ENCODE measurements around the gene FLYWCH2. TPM values are rescaled to one million over a fixed set of nuclear protein-coding genes. Genes with fewer than 3 reads are reported as not detected.
"Not testable (repeated sequence)": the region's sequence is repeated elsewhere in the genome, so short reads cannot be mapped to it uniquely, and the experiment has no call there.

The FLYWCH2 gene
- total RNA-seq, 1 donor from 2014 or later = 21.0 TPM

DNA sequence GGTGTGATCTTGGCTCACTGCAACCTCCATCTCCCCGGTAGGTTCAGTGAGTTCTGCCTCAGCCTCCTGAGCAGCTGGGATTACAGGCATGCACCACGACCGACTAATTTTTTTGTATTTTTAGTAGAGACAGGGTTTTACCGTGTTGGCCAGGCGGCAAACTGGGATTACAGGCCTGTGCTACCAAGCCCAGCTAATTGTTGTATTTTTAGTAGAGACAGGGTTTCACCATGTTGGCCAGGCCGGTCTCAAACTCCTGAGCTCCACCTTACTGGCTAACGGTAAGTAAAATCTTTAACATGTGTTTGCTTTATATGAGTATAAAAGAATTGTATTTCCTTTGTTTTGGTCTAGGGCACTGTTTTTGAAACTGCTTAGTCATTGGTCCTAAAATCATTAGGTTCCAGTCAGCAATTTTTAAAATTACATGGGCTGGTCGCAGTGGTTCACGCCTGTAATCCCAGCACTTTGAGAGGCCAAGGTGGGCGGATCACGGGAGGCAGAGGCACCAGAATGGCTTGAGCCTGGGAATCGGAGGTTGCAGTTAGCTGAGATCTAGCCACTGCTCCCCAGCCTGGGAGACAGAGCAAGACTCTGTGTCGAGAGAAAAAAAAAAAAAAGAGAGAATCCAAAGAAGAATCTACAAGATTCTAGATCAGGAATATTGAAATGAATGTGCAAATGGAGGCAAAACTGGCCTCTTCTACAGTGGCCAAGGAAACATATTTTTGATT is 32.3 kb downstream of the FLYWCH2 start:
- Mint-ChIP-seq H3K9me3 (no peaks in the 10 kb centered on the region), H3K27ac (no peak overlapping the region), H3K36me3 (ENCODE audit: low read depth) (peaks cover 32% of the 10 kb centered on the region), H3K27me3 (ENCODE audit: low read depth) (peaks cover 2% of the 10 kb centered on the region), H3K4me3 (ENCODE audit: low read depth) (no peak overlapping the region), H3K4me1 (ENCODE audit: low read depth) (peaks cover 22% of the 10 kb centered on the region)
- DNase-seq (ENCODE audit: low spot score) = no peak
- intact Hi-C loops (cut with micrococcal nuclease) = no loop called here

DNA sequence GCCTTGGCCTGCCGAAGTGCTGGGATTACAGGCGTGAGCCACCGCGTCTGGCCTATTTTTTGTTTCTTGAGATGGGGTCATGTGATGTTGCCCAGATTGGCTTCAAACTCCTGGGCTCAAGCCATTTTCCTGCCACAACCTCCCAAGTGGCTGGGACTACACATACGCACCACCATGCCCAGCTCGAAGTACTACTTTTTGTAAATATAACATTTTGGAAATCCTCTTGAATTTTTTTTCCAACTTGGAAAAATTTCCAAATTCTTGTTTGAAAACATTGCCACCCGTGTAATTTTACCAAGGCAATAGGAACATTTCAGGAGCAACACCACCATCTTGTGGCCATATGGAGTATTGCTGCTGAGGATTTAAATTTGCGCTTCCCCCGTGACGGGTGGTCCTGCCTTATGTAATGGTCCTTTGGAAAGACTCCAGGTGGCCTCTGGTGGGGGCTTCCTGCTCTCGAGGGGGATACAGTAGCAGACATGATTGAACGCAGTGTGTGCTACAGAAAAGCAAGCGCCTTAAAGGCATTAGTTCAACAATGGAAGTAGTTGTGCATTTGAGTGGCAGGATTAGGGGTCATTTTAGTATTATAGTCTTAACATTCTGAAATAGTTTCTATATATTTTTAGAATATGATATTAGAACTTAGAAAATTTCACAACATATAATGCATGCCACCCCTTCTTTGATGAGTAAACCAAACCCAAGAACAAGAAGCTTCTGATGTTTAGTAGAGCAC is 36.7 kb downstream of the FLYWCH2 start:
- Mint-ChIP-seq H3K36me3 (ENCODE audit: low read depth) (peaks cover 29% of the 10 kb centered on the region), H3K4me1 (ENCODE audit: low read depth) (peaks cover 6% of the 10 kb centered on the region), H3K27ac (peak overlapping the region; percentile 35), H3K27me3 (ENCODE audit: low read depth) (no peaks in the 10 kb centered on the region), H3K4me3 (ENCODE audit: low read depth) (no peak overlapping the region), H3K9me3 (no peaks in the 10 kb centered on the region)
- intact Hi-C loops (cut with micrococcal nuclease) = no loop called here
- peak; percentile 42 for DNase-seq (ENCODE audit: low spot score)

DNA sequence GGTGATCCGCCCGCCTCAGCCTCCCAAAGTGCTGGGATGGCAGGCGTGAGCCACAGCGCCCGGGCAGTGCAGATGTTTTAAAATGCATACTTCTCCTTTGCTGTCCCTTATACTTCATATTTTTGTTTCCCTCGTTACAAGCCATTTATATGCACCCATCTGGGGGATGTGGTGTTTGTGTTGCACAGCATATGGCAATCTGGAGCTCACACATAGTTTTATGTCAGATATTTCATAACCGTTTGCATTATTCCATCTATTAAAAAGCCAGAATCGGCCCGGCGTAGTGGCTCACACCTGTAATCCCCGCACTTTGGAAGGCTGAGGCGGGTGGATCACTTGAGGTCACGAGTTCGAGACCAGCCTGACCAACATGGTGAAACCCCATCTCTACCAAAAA is 40.5 kb downstream of the FLYWCH2 start:
- peaks cover 21% of the 10 kb centered on the region for H3K36me3 Mint-ChIP-seq (ENCODE audit: low read depth)
- no peak overlapping the region for H3K27ac Mint-ChIP-seq
- H3K27me3 Mint-ChIP-seq (ENCODE audit: low read depth) = no peaks in the 10 kb centered on the region
- no peak for DNase-seq (ENCODE audit: low spot score)
- intact Hi-C loops (cut with micrococcal nuclease) = no loop called here
- H3K9me3 Mint-ChIP-seq = no peaks in the 10 kb centered on the region
- H3K4me3 Mint-ChIP-seq (ENCODE audit: low read depth) = no peak overlapping the region
- H3K4me1 Mint-ChIP-seq (ENCODE audit: low read depth) = peaks cover 18% of the 10 kb centered on the region

DNA sequence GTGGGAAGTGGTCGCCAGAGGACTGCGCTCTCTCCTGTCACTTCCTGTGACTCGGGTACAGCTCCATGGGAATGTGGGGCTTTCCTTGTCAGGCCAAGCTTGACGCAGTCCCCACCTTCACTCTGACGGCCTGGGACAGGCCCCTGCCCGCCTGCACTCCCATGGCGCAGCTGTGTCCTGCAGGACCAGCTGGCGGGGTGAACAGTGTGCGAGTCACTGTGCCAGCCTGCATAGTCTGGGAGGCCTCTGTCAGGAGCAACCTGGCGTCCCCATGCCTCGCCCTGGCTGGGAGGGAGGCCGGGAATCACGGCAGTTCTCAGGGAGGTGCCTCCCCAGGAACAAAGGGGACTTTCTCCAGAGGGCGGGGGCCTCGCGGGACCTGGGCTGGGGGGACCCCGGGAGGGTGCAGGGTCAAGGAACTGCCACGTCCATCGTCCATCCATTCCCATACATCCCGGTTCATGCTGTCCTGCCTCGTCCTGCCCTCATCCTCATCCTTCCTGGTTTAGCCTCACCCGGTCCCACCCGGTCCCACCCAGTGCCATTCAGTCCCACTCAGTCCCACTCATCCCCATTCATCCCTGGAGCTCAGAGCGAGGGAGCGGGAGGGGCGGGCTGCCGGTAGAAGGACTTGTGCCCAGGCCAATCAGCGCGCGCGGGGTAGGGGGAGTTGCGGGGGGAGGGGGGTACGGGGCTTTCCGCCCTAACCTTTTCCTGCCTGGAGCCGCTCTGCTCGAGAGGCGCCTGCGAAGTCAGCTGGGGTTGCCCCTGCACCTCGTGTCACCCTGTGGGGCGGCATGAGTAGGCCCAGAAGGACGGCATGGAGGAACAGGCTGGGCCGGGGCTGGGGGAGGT is 42.1 kb downstream of the FLYWCH2 start:
- Mint-ChIP-seq H3K27ac (no peak overlapping the region), H3K4me1 (ENCODE audit: low read depth) (peaks cover 14% of the 10 kb centered on the region), H3K9me3 (no peaks in the 10 kb centered on the region), H3K4me3 (ENCODE audit: low read depth) (no peak overlapping the region), H3K36me3 (ENCODE audit: low read depth) (peaks cover 11% of the 10 kb centered on the region), H3K27me3 (ENCODE audit: low read depth) (no peaks in the 10 kb centered on the region)
- intact Hi-C loops (cut with micrococcal nuclease) = no loop called here
- no peak for DNase-seq (ENCODE audit: low spot score)

DNA sequence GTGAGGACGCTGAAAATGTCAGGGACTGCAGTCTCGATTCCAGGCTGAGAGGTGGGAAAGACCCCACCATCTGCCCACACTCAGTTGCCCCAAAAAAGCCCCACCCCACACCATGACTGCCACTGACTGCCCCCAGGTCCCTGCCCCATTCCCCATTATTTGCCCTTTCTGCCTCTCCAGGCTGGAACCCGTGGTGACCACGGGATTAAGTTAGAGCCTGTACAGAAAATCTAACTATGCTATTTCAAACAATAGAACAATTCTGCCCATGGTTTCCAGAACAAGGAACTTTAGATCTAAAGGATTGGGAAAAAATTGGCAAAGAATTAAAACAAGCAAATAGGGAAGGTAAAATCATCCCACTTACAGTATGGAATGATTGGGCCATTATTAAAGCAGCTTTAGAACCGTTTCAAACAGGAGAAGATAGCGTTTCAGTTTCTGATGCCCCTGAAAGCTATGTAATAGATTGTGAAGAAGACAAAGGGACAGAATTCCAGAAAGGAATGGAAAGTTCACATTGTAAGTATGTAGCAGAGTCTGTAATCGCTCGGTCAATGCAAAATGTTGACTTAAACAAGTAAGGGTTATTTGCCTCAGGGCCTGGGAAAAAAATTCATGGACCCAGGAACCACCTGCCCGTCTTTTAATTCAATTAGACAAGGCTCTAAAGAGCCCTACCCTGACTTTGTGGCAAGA is 43.1 kb downstream of the FLYWCH2 start:
- DNase-seq (ENCODE audit: low spot score) = no peak
- peaks cover 9% of the 10 kb centered on the region for H3K36me3 Mint-ChIP-seq (ENCODE audit: low read depth)
- no peaks in the 10 kb centered on the region for H3K9me3 Mint-ChIP-seq
- no peaks in the 10 kb centered on the region for H3K27me3 Mint-ChIP-seq (ENCODE audit: low read depth)
- peaks cover 14% of the 10 kb centered on the region for H3K4me1 Mint-ChIP-seq (ENCODE audit: low read depth)
- no peak overlapping the region for H3K4me3 Mint-ChIP-seq (ENCODE audit: low read depth)
- intact Hi-C loops (cut with micrococcal nuclease) = loop anchor here (2.0 kb wide), 1 partner anchor 51 kb away; no protein-coding TSS in a partner anchor
- H3K27ac Mint-ChIP-seq = no peak overlapping the region

DNA sequence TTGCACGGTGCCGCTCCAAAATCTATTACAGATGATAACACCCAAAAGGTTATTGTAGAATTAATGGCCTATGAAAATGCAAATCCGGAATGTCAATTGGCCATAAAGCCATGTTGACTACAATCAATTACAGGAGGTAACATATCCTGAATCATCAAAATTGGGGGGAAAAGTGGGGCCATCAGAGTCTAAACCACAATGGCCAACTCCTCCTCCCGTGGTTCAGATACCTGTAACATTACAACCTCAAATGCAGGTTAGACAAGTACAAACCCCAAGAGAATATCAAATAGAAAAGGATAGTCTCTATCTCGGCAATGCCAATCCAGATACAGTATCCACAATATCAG is 43.6 kb downstream of the FLYWCH2 start:
- H3K4me3 Mint-ChIP-seq (ENCODE audit: low read depth) = no peak overlapping the region
- DNase-seq (ENCODE audit: low spot score) = no peak
- H3K4me1 Mint-ChIP-seq (ENCODE audit: low read depth) = peaks cover 14% of the 10 kb centered on the region
- H3K9me3 Mint-ChIP-seq = no peaks in the 10 kb centered on the region
- H3K27me3 Mint-ChIP-seq (ENCODE audit: low read depth) = no peaks in the 10 kb centered on the region
- H3K27ac Mint-ChIP-seq = no peak overlapping the region
- H3K36me3 Mint-ChIP-seq (ENCODE audit: low read depth) = peaks cover 8% of the 10 kb centered on the region
- intact Hi-C loops (cut with micrococcal nuclease) = loop anchor here (2.0 kb wide), 1 partner anchor 52 kb away; no protein-coding TSS in a partner anchor

DNA sequence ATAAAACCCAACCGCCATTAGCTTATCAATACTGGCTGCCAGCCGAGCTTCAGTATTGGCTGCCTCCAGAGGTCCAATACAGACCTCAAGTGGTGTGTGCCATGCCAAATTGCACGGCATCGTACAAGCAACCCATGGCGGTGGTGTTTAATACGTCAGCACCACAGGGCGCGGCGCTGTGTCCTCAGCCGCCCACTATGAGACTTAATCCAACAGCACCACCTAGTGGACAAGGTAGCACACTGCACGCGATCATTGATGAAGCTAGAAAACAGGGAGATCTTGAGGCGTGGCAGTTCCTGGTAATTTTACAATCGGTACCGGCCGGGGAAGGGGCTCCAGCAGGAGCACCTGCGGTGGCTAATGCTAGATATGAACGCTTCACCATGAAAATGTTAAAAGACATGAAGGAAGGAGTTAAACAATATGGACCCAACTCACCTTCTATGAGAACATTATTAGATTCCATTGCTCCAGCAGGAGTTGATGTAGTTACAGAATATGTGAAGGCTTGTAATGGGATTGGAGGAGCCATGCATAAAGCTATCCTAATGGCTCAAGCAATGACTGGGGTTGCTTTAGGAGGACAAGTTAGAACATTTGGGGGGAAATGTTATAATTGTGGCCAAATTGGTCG is 44.1 kb downstream of the FLYWCH2 start:
- Mint-ChIP-seq H3K4me3 (ENCODE audit: low read depth) (no peak overlapping the region), H3K36me3 (ENCODE audit: low read depth) (peaks cover 5% of the 10 kb centered on the region), H3K27me3 (ENCODE audit: low read depth) (no peaks in the 10 kb centered on the region)

DNA sequence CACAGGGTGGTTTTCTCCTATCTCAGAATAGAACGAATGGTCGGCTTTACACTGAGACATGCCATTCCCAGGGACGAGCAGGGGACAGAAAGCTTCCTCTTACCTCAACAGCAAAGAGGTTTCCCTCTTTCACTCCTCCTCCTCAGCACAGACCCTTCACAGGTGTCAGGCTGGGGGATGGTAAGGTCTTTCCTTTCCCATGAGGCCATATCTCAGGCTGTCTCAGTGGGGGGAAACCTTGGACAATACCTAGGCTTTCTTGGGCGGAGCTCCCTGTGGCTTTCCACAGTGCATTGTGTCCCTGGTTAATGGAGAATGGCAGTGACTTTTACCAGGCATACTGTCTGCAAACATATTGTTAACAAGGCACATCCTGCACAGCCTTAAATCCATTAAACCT is 45.1 kb downstream of the FLYWCH2 start:
- H3K9me3 Mint-ChIP-seq; DNase-seq (ENCODE audit: low spot score); H3K36me3 Mint-ChIP-seq (ENCODE audit: low read depth); H3K27me3 Mint-ChIP-seq (ENCODE audit: low read depth); H3K27ac Mint-ChIP-seq; intact Hi-C loops (cut with micrococcal nuclease); H3K4me3 Mint-ChIP-seq (ENCODE audit: low read depth): not testable (repeated sequence)
- peaks cover 14% of the 10 kb centered on the region for H3K4me1 Mint-ChIP-seq (ENCODE audit: low read depth)

More for the DNA sequence above, 44.1 kb downstream of the FLYWCH2 start:
- Mint-ChIP-seq H3K4me1 (ENCODE audit: low read depth) (peaks cover 14% of the 10 kb centered on the region), H3K9me3 (no peaks in the 10 kb centered on the region), H3K27ac (no peak overlapping the region)
- intact Hi-C loops (cut with micrococcal nuclease) = loop anchor here (2.0 kb wide), 1 partner anchor 52 kb away; no protein-coding TSS in a partner anchor
- DNase-seq (ENCODE audit: low spot score) = peak; percentile 83

DNA sequence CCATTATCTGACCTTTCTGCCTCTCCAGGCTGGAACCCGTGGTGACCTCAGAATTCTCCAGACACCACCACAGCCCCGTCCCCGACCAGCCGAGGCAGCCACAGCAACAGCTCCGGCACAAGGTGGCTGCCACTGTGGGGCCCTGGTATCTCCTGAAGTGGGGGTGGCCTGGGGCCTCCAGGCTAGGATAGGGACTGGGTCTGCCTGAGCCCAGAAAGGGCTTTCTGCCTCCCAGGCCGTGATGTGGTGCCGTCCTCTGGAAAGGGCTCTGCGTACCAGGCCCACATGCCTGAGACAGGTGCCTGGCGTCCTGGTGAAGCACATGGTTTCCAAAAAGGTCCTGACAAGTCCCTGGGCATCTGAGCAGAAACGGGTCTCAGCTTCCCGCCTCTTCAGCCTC is 45.8 kb downstream of the FLYWCH2 start:
- Mint-ChIP-seq H3K4me1 (ENCODE audit: low read depth) (peaks cover 14% of the 10 kb centered on the region), H3K36me3 (ENCODE audit: low read depth) (peaks cover 4% of the 10 kb centered on the region), H3K9me3 (no peaks in the 10 kb centered on the region), H3K4me3 (ENCODE audit: low read depth) (no peak overlapping the region), H3K27ac (no peak overlapping the region), H3K27me3 (ENCODE audit: low read depth) (no peaks in the 10 kb centered on the region)
- DNase-seq (ENCODE audit: low spot score) = no peak
- intact Hi-C loops (cut with micrococcal nuclease) = no loop called here

DNA sequence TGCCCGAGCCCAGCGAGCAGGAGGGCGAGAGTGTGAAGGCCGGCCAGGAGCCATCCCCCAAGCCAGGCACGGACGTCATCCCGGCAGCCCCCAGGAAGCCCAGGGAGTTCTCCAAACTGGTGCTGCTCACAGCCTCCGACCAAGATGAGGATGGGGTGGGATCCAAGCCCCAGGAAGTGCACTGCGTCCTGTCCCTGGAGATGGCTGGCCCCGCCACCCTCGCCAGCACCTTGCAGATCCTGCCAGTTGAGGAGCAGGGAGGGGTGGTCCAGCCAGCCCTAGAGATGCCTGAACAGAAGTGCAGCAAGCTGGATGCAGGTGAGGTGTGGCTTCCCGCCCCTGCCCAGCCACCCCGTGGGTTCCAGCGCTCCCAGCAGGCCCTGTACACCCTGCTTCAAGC is 46.7 kb downstream of the FLYWCH2 start:
- DNase-seq (ENCODE audit: low spot score) = no peak
- H3K4me1 Mint-ChIP-seq (ENCODE audit: low read depth) = peaks cover 17% of the 10 kb centered on the region
- H3K9me3 Mint-ChIP-seq = no peaks in the 10 kb centered on the region
- no peaks in the 10 kb centered on the region for H3K27me3 Mint-ChIP-seq (ENCODE audit: low read depth)
- intact Hi-C loops (cut with micrococcal nuclease) = no loop called here
- no peak overlapping the region for H3K27ac Mint-ChIP-seq
- H3K4me3 Mint-ChIP-seq (ENCODE audit: low read depth) = no peak overlapping the region
- peaks cover 12% of the 10 kb centered on the region for H3K36me3 Mint-ChIP-seq (ENCODE audit: low read depth)

DNA sequence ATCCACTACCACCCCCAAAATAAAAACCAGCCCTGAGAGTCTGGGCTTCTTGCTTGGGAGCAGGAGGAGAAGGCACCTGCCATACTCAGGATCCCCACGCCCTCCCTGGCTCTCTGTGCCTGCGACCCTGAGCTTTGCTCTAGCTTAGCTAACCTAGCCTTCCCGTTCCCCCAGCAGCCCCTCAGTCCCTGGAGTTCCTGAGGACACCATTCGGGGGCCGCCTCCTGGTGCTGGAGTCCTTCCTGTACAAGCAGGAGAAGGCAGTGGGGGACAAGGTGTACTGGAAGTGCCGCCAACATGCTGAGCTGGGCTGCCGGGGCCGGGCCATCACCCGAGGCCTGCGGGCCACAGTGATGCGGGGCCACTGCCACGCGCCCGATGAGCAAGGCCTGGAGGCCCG is 47.2 kb downstream of the FLYWCH2 start:
- H3K27ac Mint-ChIP-seq = no peak overlapping the region
- no peaks in the 10 kb centered on the region for H3K9me3 Mint-ChIP-seq
- intact Hi-C loops (cut with micrococcal nuclease) = no loop called here
- H3K36me3 Mint-ChIP-seq (ENCODE audit: low read depth) = peaks cover 14% of the 10 kb centered on the region
- peaks cover 19% of the 10 kb centered on the region for H3K4me1 Mint-ChIP-seq (ENCODE audit: low read depth)
- DNase-seq (ENCODE audit: low spot score) = no peak
- no peak overlapping the region for H3K4me3 Mint-ChIP-seq (ENCODE audit: low read depth)
- H3K27me3 Mint-ChIP-seq (ENCODE audit: low read depth) = no peaks in the 10 kb centered on the region

Measured in activated T-helper 2 cell treated with anti-CD3 and anti-CD28 coated beads, Interferon-gamma antibody, Interleukin-2, Interleukin-4, amounts not matched to agents 10 μg/mL and 5 μg/mL and 100 μg/mL, durations not matched to agents 14 hours and 24 hours and 36 hours (primary cell).